ENCODE results near the gene FBLN2.

FBLN2 gene

DNA sequence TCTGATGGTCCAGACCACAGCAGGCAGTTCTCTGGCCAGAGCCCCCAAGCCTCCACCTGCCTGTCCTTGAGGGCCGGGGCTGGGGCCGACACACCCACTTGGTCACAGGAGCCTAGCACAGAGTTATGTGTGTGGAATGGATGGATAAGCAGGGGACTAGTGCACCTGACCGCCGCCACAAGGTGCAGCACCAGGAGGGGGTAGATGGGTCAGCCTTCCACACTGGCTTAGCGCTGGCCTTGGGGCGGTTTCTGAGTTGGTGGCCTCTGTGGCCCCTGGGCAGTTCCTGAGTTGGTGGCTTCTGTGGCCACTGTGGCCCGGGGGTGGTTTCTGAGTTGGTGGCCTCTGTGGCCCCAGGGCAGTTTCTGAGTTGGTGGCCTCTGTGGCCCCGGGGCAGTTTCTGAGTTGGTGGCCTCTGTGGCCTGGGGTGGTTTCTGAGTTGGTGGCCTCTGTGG is 75.8 kb downstream of the FBLN2 start:
- DNase-seq (ENCODE audit: low spot score): no peak

DNA sequence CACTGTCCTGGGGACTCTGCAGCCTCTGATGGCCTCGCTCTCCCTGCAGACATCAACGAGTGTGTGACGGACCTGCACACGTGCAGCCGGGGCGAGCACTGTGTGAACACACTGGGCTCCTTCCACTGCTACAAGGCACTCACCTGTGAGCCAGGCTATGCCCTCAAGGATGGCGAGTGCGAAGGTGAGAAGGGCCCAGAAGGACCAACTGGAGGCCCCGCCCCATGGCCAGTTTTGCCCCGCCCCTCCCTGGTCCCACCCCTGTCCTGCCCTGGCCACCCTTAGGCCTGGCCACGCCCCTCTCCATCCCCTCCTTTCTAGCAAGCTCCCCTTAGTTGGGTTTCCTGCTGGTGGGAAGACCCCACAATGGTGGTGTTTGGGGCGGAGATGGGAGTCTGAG is 77.5 kb downstream of the FBLN2 start:
- no peak for DNase-seq (ENCODE audit: low spot score)

DNA sequence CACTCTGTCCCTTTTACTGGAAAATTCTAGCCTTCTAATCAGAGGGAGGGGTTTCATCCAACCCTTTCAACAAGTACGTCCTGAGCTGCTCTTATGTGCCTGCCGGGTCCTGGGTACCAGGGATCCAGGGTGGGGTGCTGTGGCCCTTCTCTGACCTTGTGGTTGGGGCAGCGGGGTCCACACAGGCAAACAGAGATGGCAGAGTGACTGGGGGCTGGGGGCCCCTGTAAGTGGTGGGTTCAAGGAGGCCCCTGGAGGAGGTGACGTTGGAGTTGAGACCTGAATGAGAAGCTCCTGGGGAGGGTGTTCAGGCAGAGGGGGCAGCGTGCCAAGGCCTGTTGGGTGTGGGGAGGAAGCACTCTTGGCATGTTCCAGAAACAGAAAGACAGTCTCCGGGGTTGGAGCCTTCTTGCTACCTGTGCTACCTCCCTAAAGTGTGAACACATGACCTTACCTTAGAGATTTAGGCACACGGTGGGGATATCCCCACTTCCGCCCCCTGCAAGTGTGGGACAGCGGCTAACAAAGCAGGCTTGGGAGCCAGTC is 78.1 kb downstream of the FBLN2 start:
- DNase-seq (ENCODE audit: low spot score): no peak

DNA sequence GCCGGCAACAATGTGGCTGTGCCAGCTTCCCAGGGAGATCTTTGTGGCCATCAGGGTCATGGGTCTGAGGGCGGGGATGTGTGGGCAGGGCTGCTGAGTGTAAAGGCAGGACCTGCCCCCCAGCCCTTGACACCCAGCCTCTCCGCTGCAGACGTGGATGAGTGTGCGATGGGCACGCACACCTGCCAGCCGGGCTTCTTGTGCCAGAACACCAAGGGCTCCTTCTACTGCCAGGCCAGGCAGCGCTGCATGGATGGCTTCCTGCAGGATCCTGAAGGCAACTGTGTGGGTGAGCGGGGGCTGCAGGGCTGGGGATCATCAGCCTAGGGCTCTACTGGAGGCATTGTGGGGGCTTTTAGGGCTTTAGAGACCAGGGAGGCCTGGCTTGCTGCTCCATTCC is 78.8 kb downstream of the FBLN2 start:
- DNase-seq (ENCODE audit: low spot score): no peak

DNA sequence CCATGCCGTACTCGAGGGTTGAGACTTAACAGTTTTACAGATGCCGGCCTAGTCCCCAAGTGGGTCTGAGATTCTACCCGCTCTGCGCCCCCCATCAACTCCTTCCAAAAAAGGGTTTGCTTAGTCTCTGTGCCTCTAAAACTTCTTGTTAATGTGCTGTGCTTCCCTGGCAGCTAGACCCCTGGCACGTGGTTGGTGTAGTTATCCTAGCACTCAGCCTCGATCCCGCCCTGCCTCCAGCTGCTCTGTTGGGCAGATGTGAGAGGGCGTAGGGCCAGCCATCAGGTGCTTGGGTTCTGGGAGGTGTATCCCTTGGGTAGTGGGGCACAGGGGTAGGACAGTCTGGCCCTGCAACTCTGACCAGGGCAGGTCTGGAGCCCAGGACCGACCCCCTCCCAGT is 79.5 kb downstream of the FBLN2 start:
- no peak for DNase-seq (ENCODE audit: low spot score)

DNA sequence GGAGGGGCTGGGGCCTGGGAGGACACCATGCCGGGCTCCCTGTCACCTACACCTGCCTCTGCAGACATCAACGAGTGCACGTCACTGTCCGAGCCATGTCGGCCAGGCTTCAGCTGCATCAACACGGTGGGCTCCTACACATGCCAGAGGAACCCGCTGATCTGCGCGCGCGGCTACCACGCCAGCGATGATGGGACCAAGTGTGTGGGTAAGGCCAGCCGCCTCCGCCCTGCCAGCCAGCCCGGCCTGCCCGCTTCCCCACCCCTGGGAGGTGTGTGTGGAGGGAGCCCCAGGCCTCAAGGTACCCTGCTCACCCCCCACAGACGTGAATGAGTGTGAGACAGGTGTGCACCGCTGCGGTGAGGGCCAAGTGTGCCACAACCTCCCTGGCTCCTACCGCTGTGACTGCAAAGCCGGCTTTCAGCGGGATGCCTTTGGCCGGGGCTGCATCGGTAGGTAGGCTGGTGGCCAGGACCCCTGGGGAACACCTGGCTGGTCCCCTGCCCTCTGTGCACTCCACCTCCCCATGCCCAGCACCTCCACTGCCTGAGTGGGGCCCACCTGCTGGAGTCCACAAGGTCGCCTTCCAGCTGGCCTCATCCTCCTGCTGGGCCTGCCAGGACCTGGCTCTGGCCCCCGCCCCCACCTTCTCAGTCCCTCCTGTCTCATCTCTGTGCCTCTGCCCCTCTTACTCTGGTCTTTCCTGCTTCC is 80.1 kb downstream of the FBLN2 start:
- DNase-seq (ENCODE audit: low spot score): no peak

DNA sequence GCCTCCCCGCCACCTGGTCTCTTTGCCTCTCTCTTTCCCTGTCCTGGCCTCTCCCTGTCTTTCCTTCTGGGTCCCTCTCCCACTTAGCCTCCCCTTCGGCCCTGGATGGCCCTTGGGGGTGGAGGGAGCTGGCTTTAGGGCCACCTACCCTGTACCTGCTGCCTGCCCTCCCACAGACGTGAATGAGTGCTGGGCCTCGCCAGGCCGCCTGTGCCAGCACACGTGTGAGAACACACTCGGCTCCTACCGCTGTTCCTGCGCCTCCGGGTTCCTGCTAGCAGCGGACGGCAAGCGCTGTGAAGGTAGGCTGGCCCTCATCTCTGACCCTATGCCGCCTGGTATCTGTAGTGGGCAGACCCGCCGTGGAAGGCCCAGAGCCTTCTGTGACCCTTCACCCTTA is 80.7 kb downstream of the FBLN2 start:
- DNase-seq (ENCODE audit: low spot score): no peak

DNA sequence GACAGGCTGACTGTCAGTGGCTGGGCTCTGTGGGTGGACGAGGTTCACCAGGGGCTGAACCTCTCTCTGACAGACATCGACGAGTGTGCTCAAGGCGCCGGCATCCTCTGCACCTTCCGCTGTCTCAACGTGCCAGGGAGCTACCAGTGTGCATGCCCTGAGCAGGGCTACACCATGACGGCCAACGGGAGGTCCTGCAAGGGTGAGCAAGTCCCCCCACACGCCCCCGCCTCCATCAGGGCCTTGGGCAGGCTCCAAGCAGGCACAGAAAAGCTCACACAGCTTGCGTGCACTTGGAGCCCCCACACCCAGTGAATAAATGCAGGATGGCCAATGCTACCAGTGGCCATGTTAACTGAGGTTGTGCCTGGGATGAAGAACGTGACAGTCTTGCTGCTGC is 82.3 kb downstream of the FBLN2 start:
- DNase-seq (ENCODE audit: low spot score): no peak

DNA sequence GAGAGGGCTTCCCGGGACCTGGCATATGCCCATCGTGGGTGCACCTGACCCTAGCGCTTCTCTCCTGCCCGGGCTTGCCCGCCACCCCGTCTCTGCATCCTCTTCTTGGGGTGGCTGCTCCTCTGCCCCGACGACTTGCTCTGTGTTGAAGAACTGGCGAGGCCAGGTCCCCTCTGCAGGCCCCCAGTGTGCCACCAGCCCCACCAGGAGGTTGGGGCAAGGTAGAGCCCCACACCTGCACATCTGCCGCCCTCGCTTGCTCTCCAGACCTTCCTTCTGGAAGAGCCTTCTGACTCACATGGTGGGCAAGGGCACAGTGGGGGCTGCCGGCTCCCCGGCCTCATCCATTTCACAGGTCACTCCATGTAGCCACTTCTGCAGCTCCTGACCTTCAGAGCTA is 84.3 kb downstream of the FBLN2 start:
- DNase-seq (ENCODE audit: low spot score): no peak

DNA sequence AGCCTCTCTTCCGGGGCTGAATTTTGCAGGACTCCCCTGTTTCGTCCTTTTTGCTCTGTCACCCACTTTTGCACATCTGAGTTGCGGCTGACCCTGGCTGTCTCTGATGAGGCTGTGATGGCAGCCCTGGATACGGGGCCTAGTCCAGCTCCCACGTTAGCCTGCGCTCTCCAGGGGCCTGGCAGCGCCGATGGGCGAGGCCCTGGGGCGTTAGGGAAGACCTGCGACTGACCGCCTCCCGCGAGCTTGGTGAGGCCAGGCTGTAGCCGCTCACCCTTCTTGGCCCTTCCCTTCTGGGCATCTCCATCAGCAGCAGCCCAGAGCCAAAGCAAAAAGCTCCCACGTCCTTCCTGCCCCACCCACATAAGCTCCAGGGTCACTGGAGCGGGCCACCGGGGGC is 85.2 kb downstream of the FBLN2 start:
- DNase-seq (ENCODE audit: low spot score): no peak

DNA sequence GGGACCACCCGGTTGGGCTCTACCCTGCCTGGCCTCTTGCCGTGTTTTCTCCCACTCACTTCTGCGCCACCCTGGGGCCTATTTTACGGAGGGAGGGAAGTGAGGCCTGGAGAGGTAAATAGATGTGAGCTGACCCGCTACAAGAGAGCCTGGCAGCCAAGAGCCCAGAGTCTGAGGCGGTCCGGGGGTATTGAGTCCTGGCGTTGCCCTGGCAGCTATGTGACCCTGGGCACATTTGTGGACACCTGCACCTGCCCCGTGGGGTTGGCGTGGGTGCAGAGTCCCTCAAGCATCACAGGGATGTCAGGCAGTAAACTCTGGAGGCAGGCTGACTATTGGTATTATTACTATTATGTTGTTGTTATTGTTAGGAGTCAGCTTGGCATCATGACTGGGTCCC is 85.7 kb downstream of the FBLN2 start:
- no peak for DNase-seq (ENCODE audit: low spot score)

DNA sequence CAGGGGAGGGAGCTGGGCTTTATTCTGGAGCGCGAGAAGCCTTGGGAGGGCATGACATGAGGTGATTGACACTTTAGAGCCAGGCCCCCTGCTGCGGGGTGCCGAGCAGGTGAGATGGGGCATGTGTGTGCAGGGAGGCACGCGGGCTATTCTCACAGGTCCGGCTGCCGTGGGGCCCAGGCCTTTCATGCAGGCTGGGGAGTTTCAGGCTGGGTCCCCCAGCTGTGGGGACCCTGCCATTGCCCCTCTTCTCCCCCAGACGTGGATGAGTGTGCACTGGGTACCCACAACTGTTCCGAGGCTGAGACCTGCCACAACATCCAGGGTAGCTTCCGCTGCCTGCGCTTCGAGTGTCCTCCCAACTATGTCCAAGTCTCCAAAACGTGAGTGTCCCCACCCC is 87.3 kb downstream of the FBLN2 start:
- no peak for DNase-seq (ENCODE audit: low spot score)

DNA sequence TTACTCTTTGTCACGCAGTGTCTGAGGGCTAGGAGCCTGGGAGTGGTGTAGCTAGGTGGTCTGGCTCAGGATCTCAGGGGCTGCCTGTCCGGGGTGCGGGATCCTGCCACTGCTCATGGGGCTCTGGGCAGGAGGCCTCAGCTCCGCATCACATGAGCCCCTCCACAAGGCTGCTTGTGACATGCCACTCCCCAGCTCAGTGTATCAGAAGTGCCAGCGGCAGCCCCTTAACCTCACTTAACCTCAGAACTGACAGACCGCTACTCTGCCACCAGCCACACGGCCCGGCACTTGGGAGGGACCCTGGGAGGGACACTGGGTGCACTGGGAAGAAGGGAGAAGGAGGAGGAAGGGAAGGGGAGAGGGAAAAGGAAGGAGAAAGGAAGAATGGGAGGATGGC is 87.9 kb downstream of the FBLN2 start:
- no peak for DNase-seq (ENCODE audit: low spot score)

DNA sequence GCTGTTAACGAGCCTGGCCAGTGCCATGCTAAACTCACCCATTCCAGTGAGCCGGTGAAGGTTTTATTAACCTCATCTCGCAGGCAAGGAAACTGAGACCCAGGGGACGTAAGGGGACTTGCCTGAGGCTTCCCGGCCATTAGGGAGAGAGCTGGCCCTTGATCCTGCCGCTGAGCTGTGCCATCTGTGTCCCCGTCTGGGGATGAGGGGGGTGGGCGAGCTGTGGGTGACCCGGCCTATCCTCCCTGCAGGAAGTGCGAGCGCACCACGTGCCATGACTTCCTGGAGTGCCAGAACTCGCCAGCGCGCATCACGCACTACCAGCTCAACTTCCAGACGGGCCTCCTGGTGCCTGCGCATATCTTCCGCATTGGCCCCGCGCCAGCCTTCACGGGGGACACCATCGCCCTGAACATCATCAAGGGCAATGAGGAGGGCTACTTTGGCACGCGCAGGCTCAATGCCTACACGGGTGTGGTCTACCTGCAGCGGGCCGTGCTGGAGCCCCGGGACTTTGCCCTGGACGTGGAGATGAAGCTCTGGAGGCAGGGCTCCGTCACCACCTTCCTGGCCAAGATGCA is 88.5 kb downstream of the FBLN2 start:
- no peak for DNase-seq (ENCODE audit: low spot score)

DNA sequence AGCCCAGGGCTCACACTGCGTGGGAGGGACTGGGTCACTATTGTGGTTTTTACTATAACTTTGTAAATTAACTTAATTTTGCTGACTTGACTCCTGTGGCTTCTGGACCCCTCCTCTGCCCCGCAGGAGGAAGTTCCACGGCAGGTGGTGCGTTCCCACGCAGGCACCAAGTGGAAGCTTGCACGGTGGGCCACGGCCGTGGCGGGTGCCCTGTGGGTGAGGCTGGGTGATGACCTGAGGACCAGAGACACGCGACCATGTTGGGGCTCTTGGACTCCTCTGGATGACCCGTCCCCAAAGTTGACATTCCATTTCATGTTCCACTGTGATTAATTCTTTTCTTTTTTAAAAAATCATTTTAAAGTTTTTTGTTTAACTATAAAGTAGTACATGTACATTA is 89.0 kb downstream of the FBLN2 start:
- DNase-seq (ENCODE audit: low spot score): no peak

DNA sequence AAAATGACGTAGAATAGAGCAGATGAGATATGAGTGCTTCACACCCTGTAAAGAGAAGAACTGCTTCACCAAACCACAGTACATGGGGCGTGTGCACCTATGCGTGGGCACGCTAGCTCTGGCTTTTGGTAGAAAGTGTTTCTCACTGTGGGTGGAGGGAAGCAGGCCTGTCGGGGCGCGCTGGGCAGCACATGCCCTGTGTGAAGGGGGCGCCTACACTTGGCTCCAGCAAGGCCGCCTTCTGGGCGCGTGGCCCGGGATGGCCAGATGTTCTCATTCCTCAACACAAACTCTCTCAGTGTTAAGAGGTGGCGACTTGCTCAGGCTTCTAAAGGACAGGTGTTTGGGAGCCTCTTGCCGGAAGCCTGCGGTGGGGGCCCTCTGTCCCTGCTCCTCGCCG is 90.0 kb downstream of the FBLN2 start:
- no peak for DNase-seq (ENCODE audit: low spot score)

DNA sequence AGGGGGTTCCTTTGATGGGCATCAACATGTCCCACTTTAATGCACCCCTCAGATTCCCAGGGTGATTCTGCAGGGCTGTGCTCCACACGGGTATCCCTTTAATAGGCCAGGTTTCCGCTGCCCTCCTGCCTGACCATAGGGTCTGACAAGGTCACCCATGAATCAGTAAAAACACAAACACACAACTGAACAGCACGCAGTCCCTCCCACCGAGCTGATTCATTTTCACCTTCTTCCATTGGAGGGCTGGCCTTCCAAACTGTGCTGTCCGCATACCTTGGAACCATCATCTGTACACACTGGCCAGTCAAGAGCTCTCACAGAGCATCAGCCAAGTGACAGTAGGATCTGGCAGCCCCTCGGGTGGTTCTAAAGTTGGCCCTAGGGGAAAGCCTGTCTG is 93.7 kb downstream of the FBLN2 start:
- DNase-seq (ENCODE audit: low spot score): no peak

DNA sequence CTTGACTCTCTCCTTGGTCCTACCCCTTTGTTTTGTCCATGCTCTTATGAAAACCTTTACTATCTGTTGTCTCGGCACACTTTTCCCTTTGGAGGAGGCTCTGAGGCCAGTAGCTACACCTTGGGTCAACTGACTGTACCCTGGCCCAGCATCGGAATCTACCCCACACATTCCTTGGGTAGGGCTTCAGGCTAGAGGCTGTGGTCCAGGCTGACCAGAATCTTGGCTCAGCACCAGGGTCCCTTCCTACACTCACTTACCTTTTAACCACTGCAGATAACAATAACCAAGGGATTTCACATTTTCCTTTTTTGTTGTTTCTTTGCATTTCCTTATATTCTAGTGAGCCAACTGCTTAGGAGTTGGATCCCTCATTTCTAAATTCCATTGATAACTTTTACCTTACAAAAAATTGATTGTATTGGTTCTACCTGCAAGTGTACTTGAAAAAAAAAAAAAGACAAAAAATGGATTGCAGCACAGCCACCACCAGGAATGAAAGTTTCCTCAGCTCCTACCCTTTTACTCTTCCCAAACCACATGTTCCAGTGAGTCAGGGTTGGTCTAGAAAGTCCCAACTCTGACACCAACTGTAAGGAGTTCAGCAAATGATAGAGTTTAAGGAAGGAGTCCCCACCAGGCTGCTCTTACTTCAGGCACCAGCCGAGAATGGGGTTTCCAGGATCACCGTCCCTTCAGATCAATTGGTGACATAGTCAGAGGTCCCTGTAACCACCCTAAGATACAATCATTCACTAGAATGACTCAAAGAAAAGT is 95.6 kb downstream of the FBLN2 start:
- DNase-seq (ENCODE audit: low spot score): no peak

DNA sequence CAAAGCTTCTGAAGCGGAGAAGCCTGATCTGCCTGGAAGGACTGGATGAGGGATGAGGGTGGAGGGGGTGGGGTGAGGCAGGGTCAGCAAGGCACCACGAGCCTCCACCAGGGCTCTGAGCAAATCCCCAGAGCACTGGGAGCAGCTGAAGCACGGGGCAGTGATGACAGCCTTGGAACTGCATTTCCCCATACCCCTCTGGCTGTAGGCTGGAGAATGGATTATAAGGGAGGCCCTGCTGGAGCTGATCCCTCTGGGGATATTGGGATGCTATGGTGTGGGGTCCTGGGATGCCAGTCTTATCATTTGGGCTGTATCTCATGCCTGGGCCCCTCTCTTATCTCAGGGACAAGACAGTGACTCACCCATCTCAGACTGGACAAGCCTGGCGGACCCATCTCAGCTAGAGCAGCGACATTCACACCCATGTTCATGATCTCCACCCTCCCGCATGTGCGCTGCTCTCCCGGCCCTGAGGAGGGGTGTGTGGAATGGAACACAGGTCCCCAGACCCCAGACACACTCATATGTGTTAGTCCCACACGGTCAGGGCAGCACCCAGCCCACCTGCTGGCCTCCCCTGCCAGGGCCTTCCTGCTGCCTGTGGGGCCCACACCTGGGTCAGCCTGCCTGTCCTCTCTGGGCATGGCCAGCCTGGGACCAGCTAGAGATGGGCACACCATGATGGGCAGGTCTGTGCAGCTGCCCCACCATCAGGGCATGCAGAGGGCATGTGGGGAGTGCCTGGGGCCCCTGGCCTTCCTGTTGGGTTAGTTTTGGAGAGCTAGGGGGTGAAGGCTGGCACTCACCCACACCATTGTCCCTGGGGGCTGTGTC is 97.1 kb downstream of the FBLN2 start:
- DNase-seq (ENCODE audit: low spot score): no peak

DNA sequence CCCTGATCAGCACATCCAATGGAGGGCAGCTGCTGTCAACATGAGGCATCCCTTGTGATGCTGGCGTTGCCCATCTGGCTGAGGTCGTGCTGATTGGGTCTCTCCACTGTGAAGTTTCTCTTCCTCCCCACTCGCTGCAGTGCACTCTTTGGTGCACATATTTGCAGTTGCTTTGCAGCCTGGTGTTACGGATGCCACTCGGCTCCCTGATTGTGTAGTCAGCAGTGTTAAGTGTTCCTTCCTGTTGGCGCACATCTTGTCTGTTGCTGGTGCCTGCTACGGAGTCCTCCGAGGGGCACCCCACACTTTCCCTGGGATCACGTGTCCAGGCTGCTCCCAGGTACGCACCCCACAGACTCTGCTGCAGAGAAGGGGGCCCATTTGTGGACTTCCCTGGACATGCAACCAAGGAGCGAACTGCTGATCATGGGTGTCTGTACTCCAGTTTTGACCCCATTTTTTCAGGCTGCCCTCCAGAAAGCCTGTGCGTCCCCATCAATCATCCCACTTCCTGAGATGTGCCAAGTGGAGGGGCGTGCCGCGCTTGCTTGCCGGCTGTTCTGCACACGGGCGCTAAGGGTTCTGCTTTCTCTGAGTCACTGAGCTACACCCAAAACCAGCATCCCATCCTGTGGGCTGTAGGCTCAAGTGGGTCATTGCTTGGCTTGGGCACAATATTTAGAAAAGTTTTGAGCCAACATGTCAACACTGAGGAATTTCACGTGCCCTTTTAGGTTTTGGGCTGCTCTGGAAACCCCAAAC is 98.6 kb downstream of the FBLN2 start:
- no peak for DNase-seq (ENCODE audit: low spot score)

All from D341Med (cell line).